HEK293 (cell line): ENCODE measurements around the gene TSSK6.

Experiments used
- CTCF ChIA-PET: fragments of 350-600 bp; formaldehyde crosslinking; extraction: SDS; loops from one replicate; lab custom pipeline; 2021; ENCODE audit warnings: antibody characterized with exemption; lab: Yijun Ruan, JAX
- POLR2A ChIA-PET: fragments of 300-600 bp; formaldehyde crosslinking; extraction: SDS; loops from one replicate; lab custom pipeline; 2020; ENCODE audit warnings: antibody characterized with exemption, inconsistent platforms; lab: Yijun Ruan, JAX
- H3K27ac ChIP-seq: fragments of 200-500 bp; sonication (Bioruptor generic); 2 replicates; pipeline ENCODE4 v1.5.1; 2014; ENCODE audit warnings: low read depth, low read length, control low read depth, inconsistent platforms; ENCODE audit errors: extremely low read depth
- H3K36me3 ChIP-seq, 2 experiments: fragments of 200-500 bp in 1 of 2; sonication (Bioruptor generic) in 1 of 2; 1 replicate in 1 of 2; 2 replicates in 1 of 2; pipeline ENCODE4 v1.5.1; 2014 to 2017; ENCODE audit warnings: inconsistent platforms in 2 of 2, low read length in 2 of 2; ENCODE audit not compliant: control insufficient read depth in 2 of 2, insufficient read depth in 1 of 2
- H3K4me1 ChIP-seq: fragments of 200-500 bp; sonication (Bioruptor generic); 2 replicates; pipeline ENCODE4 v1.5.1; 2014; ENCODE audit warnings: mild to moderate bottlenecking, low read length, inconsistent platforms; ENCODE audit not compliant: control insufficient read depth, insufficient read depth
- H3K4me3 ChIP-seq: 2 replicates; pipeline ENCODE4 v1.5.1; 2011; ENCODE audit warnings: low read depth, mild to moderate bottlenecking, control low read depth, low read length, moderate library complexity
- H3K9me3 ChIP-seq: fragments of 200-500 bp; sonication (Bioruptor generic); 2 replicates; pipeline ENCODE4 v1.5.1; 2014; ENCODE audit warnings: low read depth, low read length, inconsistent platforms; ENCODE audit not compliant: control insufficient read depth, insufficient read depth
- EGR2 ChIP-seq: fragments of 450-650 bp; formaldehyde crosslinking; IDR thresholded peaks from 2 replicates; pipeline ENCODE4 v1.5.1; 2016; ENCODE audit warnings: low read depth, missing biosample characterization, missing genetic modification characterization
- GLI4 ChIP-seq: fragments of 450-650 bp; formaldehyde crosslinking; IDR thresholded peaks from 2 replicates; pipeline ENCODE4 v1.5.1; 2016; ENCODE audit warnings: missing biosample characterization, missing genetic modification characterization
- MYNN ChIP-seq: fragments of 450-650 bp; formaldehyde crosslinking; IDR thresholded peaks from 2 replicates; pipeline ENCODE4 v1.5.1; 2016; ENCODE audit warnings: missing biosample characterization, missing genetic modification characterization, borderline replicate concordance
- ZEB2 ChIP-seq: fragments of 450-650 bp; formaldehyde crosslinking; IDR thresholded peaks from 2 replicates; pipeline ENCODE4 v1.5.1; 2016; ENCODE audit warnings: missing biosample characterization, missing genetic modification characterization
- ZFHX2 ChIP-seq: fragments of 450-650 bp; formaldehyde crosslinking; conservative IDR thresholded peaks from 2 replicates; pipeline ENCODE4 v1.5.1; 2016; ENCODE audit warnings: missing biosample characterization, missing genetic modification characterization
- ZFP3 ChIP-seq: fragments of 450-650 bp; formaldehyde crosslinking; IDR thresholded peaks from 2 replicates; pipeline ENCODE4 v1.5.1; 2016; ENCODE audit warnings: low read depth, missing biosample characterization, missing genetic modification characterization
- ZIC2 ChIP-seq: fragments of 450-650 bp; formaldehyde crosslinking; IDR thresholded peaks from 2 replicates; pipeline ENCODE4 v1.5.1; 2016; ENCODE audit warnings: missing biosample characterization, missing genetic modification characterization
- ZNF175 ChIP-seq: fragments of 450-650 bp; formaldehyde crosslinking; IDR thresholded peaks from 2 replicates; pipeline ENCODE4 v1.5.1; 2016; ENCODE audit warnings: missing biosample characterization, missing genetic modification characterization
- ZNF223 ChIP-seq: fragments of 450-650 bp; formaldehyde crosslinking; IDR thresholded peaks from 2 replicates; pipeline ENCODE4 v1.5.1; 2016; ENCODE audit warnings: missing biosample characterization, missing genetic modification characterization
- ZNF701 ChIP-seq: fragments of 450-650 bp; formaldehyde crosslinking; IDR thresholded peaks from 2 replicates; pipeline ENCODE4 v1.5.1; 2016; ENCODE audit warnings: missing biosample characterization, missing genetic modification characterization
- ZNF777 ChIP-seq: fragments of 450-650 bp; formaldehyde crosslinking; IDR thresholded peaks from 2 replicates; pipeline ENCODE4 v1.5.1; 2017; ENCODE audit warnings: missing biosample characterization, missing genetic modification characterization, borderline replicate concordance
- ZNF785 ChIP-seq: fragments of 450-650 bp; formaldehyde crosslinking; IDR thresholded peaks from 2 replicates; pipeline ENCODE4 v1.5.1; 2016; ENCODE audit warnings: missing biosample characterization, missing genetic modification characterization
- TF ChIP-seq, protein P1 (sequence below): fragments of 450-650 bp; formaldehyde crosslinking; IDR thresholded peaks from 2 replicates; pipeline ENCODE4 v1.5.1; 2017; ENCODE audit warnings: missing biosample characterization, missing genetic modification characterization
- TF ChIP-seq, protein P2 (sequence below): fragments of 450-650 bp; formaldehyde crosslinking; IDR thresholded peaks from 2 replicates; pipeline ENCODE4 v1.5.1; 2016; ENCODE audit warnings: missing biosample characterization, missing genetic modification characterization
- TF ChIP-seq, protein P3 (sequence below): fragments of 450-650 bp; formaldehyde crosslinking; IDR thresholded peaks from 2 replicates; pipeline ENCODE4 v1.5.1; 2016; ENCODE audit warnings: missing biosample characterization, missing genetic modification characterization, low read depth

The TSSK6 gene

GRCh38 chr19:19550972-19551852 lies 35.9 kb upstream of the TSSK6 start:
- TF ChIP-seq ZFP3 (tag by site-specific recombination) (peak; percentile 95), MYNN (tag by site-specific recombination) (no peak)
- POLR2A ChIA-PET, result no interaction called here
- Histone ChIP-seq H3K9me3 (no peaks in the 10 kb centered on the region), H3K4me1 (no peaks in the 10 kb centered on the region), H3K36me3 (no peaks in the 10 kb centered on the region), H3K27ac (no peak overlapping the region), H3K4me3 (no peak overlapping the region)
- CTCF ChIA-PET, result interaction anchor here (0.7 to 7.0 kb wide), 4 partner anchors 9 to 112 kb away, joined by 3 to 75 read pairs (median 7); partner anchors contain the start of genes GMIP and YJEFN3

- ChIA-PET POLR2A (interaction anchor here (2.0 kb wide), 1 partner anchor 15 kb away, joined by 5 read pairs; no protein-coding TSS in a partner anchor), CTCF (interaction anchor here (0.7 to 7.0 kb wide), 4 partner anchors 10 to 112 kb away, joined by 3 to 75 read pairs (median 7); partner anchors contain the start of genes GMIP and YJEFN3)
- Histone ChIP-seq H3K4me1 (no peaks in the 10 kb centered on the region), H3K4me3 (no peak overlapping the region), H3K9me3 (no peaks in the 10 kb centered on the region), H3K36me3 (no peaks in the 10 kb centered on the region), H3K27ac (no peak overlapping the region)
- TF ChIP-seq ZFHX2 (tag by site-specific recombination) (peak; percentile 56; the same call in 1 of the 2 replicates), EGR2 (tag by site-specific recombination) (peak; percentile 51)
- TF ChIP-seq, protein P1, sequence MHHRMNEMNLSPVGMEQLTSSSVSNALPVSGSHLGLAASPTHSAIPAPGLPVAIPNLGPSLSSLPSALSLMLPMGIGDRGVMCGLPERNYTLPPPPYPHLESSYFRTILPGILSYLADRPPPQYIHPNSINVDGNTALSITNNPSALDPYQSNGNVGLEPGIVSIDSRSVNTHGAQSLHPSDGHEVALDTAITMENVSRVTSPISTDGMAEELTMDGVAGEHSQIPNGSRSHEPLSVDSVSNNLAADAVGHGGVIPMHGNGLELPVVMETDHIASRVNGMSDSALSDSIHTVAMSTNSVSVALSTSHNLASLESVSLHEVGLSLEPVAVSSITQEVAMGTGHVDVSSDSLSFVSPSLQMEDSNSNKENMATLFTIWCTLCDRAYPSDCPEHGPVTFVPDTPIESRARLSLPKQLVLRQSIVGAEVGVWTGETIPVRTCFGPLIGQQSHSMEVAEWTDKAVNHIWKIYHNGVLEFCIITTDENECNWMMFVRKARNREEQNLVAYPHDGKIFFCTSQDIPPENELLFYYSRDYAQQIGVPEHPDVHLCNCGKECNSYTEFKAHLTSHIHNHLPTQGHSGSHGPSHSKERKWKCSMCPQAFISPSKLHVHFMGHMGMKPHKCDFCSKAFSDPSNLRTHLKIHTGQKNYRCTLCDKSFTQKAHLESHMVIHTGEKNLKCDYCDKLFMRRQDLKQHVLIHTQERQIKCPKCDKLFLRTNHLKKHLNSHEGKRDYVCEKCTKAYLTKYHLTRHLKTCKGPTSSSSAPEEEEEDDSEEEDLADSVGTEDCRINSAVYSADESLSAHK (tag by site-specific recombination), result no peak
These were observed 35.2 kb upstream of the TSSK6 start for GRCh38 chr19:19550485-19550929.

DNA sequence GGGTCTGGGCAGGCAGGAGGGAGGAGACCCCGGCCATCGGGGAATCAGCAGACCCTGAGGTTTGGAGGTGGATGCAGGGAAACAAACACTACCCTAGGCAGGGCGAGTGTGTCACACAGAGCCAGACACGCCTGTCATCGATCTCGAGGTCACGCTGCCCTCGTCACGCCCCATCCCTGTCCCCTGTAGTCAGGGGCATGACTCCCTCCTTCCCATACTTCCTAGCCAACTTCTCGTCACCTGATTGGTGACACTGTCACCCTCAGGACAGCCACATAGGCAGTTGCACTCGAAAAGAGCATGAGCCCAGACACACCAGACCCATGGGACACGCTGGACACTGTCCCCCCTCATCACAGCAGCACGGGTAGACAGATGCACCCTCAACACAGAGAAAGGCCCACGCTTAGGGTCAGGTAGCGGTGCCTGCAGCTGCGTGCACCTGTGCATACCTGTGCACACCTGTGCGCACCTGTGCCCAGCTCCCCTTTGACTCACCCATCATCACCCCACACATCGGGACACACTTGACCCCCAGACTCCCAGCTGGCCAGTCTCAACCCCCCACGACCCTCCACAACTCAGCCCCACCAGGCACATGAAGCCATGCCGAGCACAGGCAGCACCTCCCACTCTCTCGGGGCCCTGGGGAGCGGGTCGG lies 34.6 kb upstream of the TSSK6 start:
- CTCF ChIA-PET, result interaction anchor here (1.7 to 7.0 kb wide), 2 partner anchors 8 to 18 kb away, joined by 4 to 75 read pairs; partner anchors contain the start of gene YJEFN3
- Histone ChIP-seq H3K36me3 (no peaks in the 10 kb centered on the region), H3K4me1 (no peaks in the 10 kb centered on the region), H3K4me3 (no peak overlapping the region), H3K9me3 (no peaks in the 10 kb centered on the region), H3K27ac (no peak overlapping the region)
- TF ChIP-seq GLI4 (tag by site-specific recombination) (no peak), ZEB2 (tag by site-specific recombination) (peak; percentile 97), ZIC2 (tag by site-specific recombination) (peak; percentile 46; the same call in 1 of the 2 replicates), ZNF777 (tag by site-specific recombination) (no peak), ZNF785 (tag by site-specific recombination) (no peak), ZNF175 (no peak), EGR2 (tag by site-specific recombination) (no peak), ZNF223 (no peak), ZNF701 (tag by site-specific recombination) (no peak)
- TF ChIP-seq, protein P2, sequence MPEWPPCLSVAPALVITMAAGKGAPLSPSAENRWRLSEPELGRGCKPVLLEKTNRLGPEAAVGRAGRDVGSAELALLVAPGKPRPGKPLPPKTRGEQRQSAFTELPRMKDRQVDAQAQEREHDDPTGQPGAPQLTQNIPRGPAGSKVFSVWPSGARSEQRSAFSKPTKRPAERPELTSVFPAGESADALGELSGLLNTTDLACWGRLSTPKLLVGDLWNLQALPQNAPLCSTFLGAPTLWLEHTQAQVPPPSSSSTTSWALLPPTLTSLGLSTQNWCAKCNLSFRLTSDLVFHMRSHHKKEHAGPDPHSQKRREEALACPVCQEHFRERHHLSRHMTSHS (tag by site-specific recombination), result no peak
- TF ChIP-seq, protein P3, sequence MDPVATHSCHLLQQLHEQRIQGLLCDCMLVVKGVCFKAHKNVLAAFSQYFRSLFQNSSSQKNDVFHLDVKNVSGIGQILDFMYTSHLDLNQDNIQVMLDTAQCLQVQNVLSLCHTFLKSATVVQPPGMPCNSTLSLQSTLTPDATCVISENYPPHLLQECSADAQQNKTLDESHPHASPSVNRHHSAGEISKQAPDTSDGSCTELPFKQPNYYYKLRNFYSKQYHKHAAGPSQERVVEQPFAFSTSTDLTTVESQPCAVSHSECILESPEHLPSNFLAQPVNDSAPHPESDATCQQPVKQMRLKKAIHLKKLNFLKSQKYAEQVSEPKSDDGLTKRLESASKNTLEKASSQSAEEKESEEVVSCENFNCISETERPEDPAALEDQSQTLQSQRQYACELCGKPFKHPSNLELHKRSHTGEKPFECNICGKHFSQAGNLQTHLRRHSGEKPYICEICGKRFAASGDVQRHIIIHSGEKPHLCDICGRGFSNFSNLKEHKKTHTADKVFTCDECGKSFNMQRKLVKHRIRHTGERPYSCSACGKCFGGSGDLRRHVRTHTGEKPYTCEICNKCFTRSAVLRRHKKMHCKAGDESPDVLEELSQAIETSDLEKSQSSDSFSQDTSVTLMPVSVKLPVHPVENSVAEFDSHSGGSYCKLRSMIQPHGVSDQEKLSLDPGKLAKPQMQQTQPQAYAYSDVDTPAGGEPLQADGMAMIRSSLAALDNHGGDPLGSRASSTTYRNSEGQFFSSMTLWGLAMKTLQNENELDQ (tag by site-specific recombination), result no peak
- POLR2A ChIA-PET, result interaction anchor here (2.0 kb wide), 1 partner anchor 15 kb away, joined by 5 read pairs; no protein-coding TSS in a partner anchor
